ENCODE results near the gene PDE4D.

DNA sequence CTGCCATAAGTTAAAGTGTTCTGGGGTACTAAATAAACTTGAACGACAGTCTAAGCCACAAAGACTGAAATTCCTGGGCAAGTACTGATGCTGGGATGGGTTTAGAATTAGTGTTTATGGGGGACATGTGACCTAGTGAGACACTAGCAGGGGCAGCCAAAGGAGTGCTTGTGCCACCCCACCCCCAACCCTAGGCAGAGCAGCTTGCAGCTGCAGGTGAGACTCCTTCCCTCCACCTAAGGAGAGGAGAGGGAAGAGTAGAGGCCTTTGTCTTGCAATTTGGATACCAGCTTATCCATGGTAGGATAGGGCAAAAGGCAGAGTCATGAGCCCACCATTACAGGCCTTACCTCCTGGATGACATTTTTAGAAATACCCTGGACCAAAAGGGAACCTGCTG, 28.7 kb upstream of the PDE4D start:
- TF ChIP-seq EZH2 (IDR thresholded peaks at IDR 0.05; ENCODE audit: insufficient read depth, poor library complexity, severe bottlenecking) (no peak), EZH2phosphoT487 (IDR thresholded peaks at IDR 0.05; ENCODE audit: insufficient read depth, low read depth) (no peak)

Data from GM23248 (cell line).